ENCODE data around the gene HOXA2. TPM values are rescaled to one million over a fixed set of nuclear protein-coding genes. Genes with fewer than 3 reads are reported as not detected.

HOXA2 gene
- total RNA-seq, 1 experiment from 2014 or later, result 3.2 TPM

DNA sequence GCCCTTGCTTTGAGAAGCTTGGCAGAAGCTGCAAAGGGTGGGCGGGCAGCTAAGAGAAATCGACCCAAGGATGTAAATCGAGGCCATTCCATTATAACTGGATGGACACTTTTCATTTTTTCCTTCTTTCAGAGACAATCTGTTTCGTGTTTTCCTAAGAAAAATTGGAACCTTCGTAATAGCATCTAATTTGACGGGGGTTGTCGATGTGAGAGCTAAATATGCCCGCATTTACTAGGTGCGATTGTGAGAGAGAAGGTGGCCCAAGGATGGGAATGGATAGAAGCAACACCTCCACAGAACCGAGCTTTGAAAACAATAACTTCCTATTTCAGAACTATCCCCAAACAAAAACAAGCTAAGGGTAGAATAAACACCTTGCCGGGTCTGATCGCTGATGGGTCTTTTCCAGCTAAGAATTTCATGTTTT, 28.9 kb upstream of the HOXA2 start:
- peaks cover 44% of the 10 kb centered on the region for H3K4me1 Mint-ChIP-seq (ENCODE audit: low read depth, unreplicated experiment)
- no peaks in the 10 kb centered on the region for H3K9me3 Mint-ChIP-seq (ENCODE audit: low read depth, unreplicated experiment)
- CTCF ChIA-PET, result interaction anchor here (0.8 kb wide), 1 partner anchor 11 kb away, joined by 5 read pairs; no protein-coding TSS in a partner anchor
- intact Hi-C loops (cut with micrococcal nuclease; ENCODE audit: unreplicated experiment), result no loop called here
- TF ChIP-seq, protein P1, sequence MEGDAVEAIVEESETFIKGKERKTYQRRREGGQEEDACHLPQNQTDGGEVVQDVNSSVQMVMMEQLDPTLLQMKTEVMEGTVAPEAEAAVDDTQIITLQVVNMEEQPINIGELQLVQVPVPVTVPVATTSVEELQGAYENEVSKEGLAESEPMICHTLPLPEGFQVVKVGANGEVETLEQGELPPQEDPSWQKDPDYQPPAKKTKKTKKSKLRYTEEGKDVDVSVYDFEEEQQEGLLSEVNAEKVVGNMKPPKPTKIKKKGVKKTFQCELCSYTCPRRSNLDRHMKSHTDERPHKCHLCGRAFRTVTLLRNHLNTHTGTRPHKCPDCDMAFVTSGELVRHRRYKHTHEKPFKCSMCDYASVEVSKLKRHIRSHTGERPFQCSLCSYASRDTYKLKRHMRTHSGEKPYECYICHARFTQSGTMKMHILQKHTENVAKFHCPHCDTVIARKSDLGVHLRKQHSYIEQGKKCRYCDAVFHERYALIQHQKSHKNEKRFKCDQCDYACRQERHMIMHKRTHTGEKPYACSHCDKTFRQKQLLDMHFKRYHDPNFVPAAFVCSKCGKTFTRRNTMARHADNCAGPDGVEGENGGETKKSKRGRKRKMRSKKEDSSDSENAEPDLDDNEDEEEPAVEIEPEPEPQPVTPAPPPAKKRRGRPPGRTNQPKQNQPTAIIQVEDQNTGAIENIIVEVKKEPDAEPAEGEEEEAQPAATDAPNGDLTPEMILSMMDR (IDR thresholded peaks at IDR 0.05; ENCODE audit: unreplicated experiment), result no peak
- peaks cover 4% of the 10 kb centered on the region for H3K36me3 Mint-ChIP-seq (ENCODE audit: insufficient read depth, unreplicated experiment)
- no peak overlapping the region for H3K27ac Mint-ChIP-seq (ENCODE audit: unreplicated experiment)
- H3K27me3 Mint-ChIP-seq (ENCODE audit: unreplicated experiment), result no peaks in the 10 kb centered on the region
- no peak overlapping the region for H3K4me3 Mint-ChIP-seq (ENCODE audit: low read depth, unreplicated experiment)
- no TSS peak for BruUV-seq (replicated peaks)
- DNase-seq, result no peak

GRCh38 chr7:27130540-27131389, 28.3 kb upstream of the HOXA2 start, which contains the start of gene HOXA4:
TSS of gene HOXA4 (minus strand) at chr7:27130757. CDS start at chr7:27130733, 24 bp downstream.
- intact Hi-C loops (cut with micrococcal nuclease; ENCODE audit: unreplicated experiment), result no loop called here
- no peaks in the 10 kb centered on the region for H3K9me3 Mint-ChIP-seq (ENCODE audit: low read depth, unreplicated experiment)
- DNase-seq, result no peak
- no peaks in the 10 kb centered on the region for H3K36me3 Mint-ChIP-seq (ENCODE audit: insufficient read depth, unreplicated experiment)
- H3K4me1 Mint-ChIP-seq (ENCODE audit: low read depth, unreplicated experiment), result peaks cover 38% of the 10 kb centered on the region
- H3K27me3 Mint-ChIP-seq (ENCODE audit: unreplicated experiment), result no peaks in the 10 kb centered on the region
- TF ChIP-seq, protein P1 (IDR thresholded peaks at IDR 0.05; ENCODE audit: unreplicated experiment), result no peak
- no peak within 1 kb of the TSS for H3K27ac Mint-ChIP-seq (ENCODE audit: unreplicated experiment)
- H3K4me3 Mint-ChIP-seq (ENCODE audit: low read depth, unreplicated experiment), result no peak within 1 kb of the TSS
- CTCF ChIA-PET, result interaction anchor here (0.8 kb wide), 1 partner anchor 10 kb away, joined by 5 read pairs; no protein-coding TSS in a partner anchor
- BruUV-seq (replicated peaks), result no TSS peak

DNA sequence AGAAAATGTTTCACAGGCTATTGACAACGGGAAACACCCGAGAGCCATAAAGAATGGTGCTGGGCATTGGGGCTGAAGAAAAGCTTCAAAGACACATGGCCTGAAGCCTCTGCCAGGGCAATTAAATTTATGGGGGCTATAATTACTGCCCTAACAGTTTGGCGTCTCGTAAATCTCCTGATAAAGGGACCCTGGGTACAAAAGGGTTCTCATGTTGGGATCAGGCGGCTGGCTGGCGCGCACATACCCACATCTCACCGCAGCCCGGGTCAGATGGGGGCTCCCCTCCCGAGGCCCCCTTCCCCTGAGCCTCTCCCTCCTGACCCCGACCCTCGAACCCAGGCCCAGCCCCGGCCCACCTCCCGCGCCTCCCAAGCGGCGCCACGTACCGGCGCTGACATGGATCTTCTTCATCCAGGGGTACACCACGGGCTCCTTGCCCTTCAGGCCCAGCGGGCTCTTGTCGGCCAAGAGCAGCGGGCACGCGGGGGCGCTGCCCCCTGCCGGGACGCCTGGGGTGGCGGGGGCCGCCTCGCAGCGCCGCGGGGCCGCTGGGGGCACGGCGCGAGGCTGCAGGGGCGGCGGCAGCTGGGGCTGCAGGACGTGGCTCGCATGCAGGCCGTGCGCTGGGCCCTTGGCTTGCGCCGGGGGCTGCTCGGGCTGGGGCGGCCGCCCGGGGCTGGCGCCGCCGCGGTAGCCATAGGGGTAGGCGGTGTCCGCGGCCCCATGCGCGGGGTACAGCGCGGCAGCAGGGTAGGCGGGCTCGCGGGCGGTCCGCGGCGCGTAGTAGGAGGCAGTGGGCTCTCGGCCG, 27.5 kb upstream of the HOXA2 start:
- no peaks in the 10 kb centered on the region for H3K36me3 Mint-ChIP-seq (ENCODE audit: insufficient read depth, unreplicated experiment)
- CTCF ChIA-PET, result no interaction called here
- DNase-seq, result no peak
- no peak overlapping the region for H3K4me3 Mint-ChIP-seq (ENCODE audit: low read depth, unreplicated experiment)
- H3K27me3 Mint-ChIP-seq (ENCODE audit: unreplicated experiment), result no peaks in the 10 kb centered on the region
- intact Hi-C loops (cut with micrococcal nuclease; ENCODE audit: unreplicated experiment), result no loop called here
- BruUV-seq (replicated peaks), result no TSS peak
- H3K4me1 Mint-ChIP-seq (ENCODE audit: low read depth, unreplicated experiment), result peaks cover 34% of the 10 kb centered on the region
- no peaks in the 10 kb centered on the region for H3K9me3 Mint-ChIP-seq (ENCODE audit: low read depth, unreplicated experiment)
- no peak overlapping the region for H3K27ac Mint-ChIP-seq (ENCODE audit: unreplicated experiment)
- TF ChIP-seq, protein P1 (IDR thresholded peaks at IDR 0.05; ENCODE audit: unreplicated experiment), result no peak

GRCh38 chr7:27128776-27129728, 26.6 kb upstream of the HOXA2 start:
- BruUV-seq (replicated peaks), result no TSS peak
- intact Hi-C loops (cut with micrococcal nuclease; ENCODE audit: unreplicated experiment), result no loop called here
- no peak for DNase-seq
- CTCF ChIA-PET, result no interaction called here
- H3K4me1 Mint-ChIP-seq (ENCODE audit: low read depth, unreplicated experiment), result peaks cover 34% of the 10 kb centered on the region
- TF ChIP-seq, protein P1 (IDR thresholded peaks at IDR 0.05; ENCODE audit: unreplicated experiment), result no peak
- H3K9me3 Mint-ChIP-seq (ENCODE audit: low read depth, unreplicated experiment), result no peaks in the 10 kb centered on the region
- H3K36me3 Mint-ChIP-seq (ENCODE audit: insufficient read depth, unreplicated experiment), result peaks cover 2% of the 10 kb centered on the region
- no peak overlapping the region for H3K4me3 Mint-ChIP-seq (ENCODE audit: low read depth, unreplicated experiment)
- no peak overlapping the region for H3K27ac Mint-ChIP-seq (ENCODE audit: unreplicated experiment)
- no peaks in the 10 kb centered on the region for H3K27me3 Mint-ChIP-seq (ENCODE audit: unreplicated experiment)

All from Calu3 (cell line).